Mucosa of rectum (tissue), 2 donors: ENCODE measurements around the gene CCND2.

Experiments
- H3K27ac ChIP-seq, 2 donors: one replicate each; pipeline ENCODE4 v1.7.0; 2013; ENCODE audit warnings: inconsistent platforms in 2 of 2, low read depth in 2 of 2, low read length in 2 of 2
- H3K27me3 ChIP-seq, 2 donors: one replicate each; pipeline ENCODE4 v1.7.0; 2013; ENCODE audit warnings: low read length in 2 of 2; ENCODE audit not compliant: control insufficient read depth in 2 of 2, insufficient read depth in 2 of 2
- H3K36me3 ChIP-seq, 2 donors: one replicate each; pipeline ENCODE4 v1.7.0; 2013; ENCODE audit warnings: low read length in 2 of 2; ENCODE audit not compliant: control insufficient read depth in 2 of 2, insufficient read depth in 2 of 2
- H3K4me1 ChIP-seq, 2 donors: one replicate each; pipeline ENCODE4 v1.7.0; 2013; ENCODE audit warnings: low read length in 2 of 2, mild to moderate bottlenecking in 1 of 2; ENCODE audit not compliant: control insufficient read depth in 2 of 2, insufficient read depth in 2 of 2
- H3K4me3 ChIP-seq, 2 donors: one replicate each; pipeline ENCODE4 v1.7.0; 2013; ENCODE audit warnings: low read length in 2 of 2
- H3K9ac ChIP-seq, 2 donors: one replicate each; pipeline ENCODE4 v1.7.0; 2013; ENCODE audit warnings: low read length in 2 of 2, low read depth in 1 of 2, mild to moderate bottlenecking in 1 of 2
- H3K9me3 ChIP-seq, 2 donors: one replicate each; pipeline ENCODE4 v1.7.0; 2013; ENCODE audit warnings: low read length in 2 of 2; ENCODE audit not compliant: control insufficient read depth in 2 of 2
- donor health status: healthy.
- donor health status: Normal muscosa, but diverticular disease.

Gene CCND2

GRCh38 chr12:4282892-4283511 lies 9.4 kb downstream of the CCND2 start:
- Histone ChIP-seq H3K4me1 (peaks cover 43 to 47% of the 10 kb centered on the region in 2 donors), H3K9ac (no peak overlapping the region), H3K4me3 (no peak overlapping the region), H3K27me3 (no peaks in the 10 kb centered on the region), H3K9me3 (no peaks in the 10 kb centered on the region), H3K36me3 (peaks cover 67 to 85% of the 10 kb centered on the region in 2 donors), H3K27ac (no peak overlapping the region)

GRCh38 chr12:4283512-4284255 lies 10.1 kb downstream of the CCND2 start:
- H3K9ac ChIP-seq = no peak overlapping the region
- peaks cover 72 to 86% of the 10 kb centered on the region in 2 donors for H3K36me3 ChIP-seq
- peaks cover 41 to 45% of the 10 kb centered on the region in 2 donors for H3K4me1 ChIP-seq
- no peaks in the 10 kb centered on the region for H3K9me3 ChIP-seq
- no peaks in the 10 kb centered on the region for H3K27me3 ChIP-seq
- no peak overlapping the region for H3K27ac ChIP-seq
- H3K4me3 ChIP-seq = no peak overlapping the region

GRCh38 chr12:4284306-4284705 lies 10.7 kb downstream of the CCND2 start:
- no peaks in the 10 kb centered on the region for H3K9me3 ChIP-seq
- H3K27ac ChIP-seq = no peak overlapping the region
- H3K9ac ChIP-seq = no peak overlapping the region
- peaks cover 76 to 91% of the 10 kb centered on the region in 2 donors for H3K36me3 ChIP-seq
- H3K4me3 ChIP-seq = no peak overlapping the region
- no peaks in the 10 kb centered on the region for H3K27me3 ChIP-seq
- peaks cover 39 to 44% of the 10 kb centered on the region in 2 donors for H3K4me1 ChIP-seq

- no peak overlapping the region for H3K9ac ChIP-seq
- H3K27me3 ChIP-seq = no peaks in the 10 kb centered on the region
- peaks cover 31 to 36% of the 10 kb centered on the region in 2 donors for H3K4me1 ChIP-seq
- no peak overlapping the region for H3K4me3 ChIP-seq
- H3K36me3 ChIP-seq = peaks cover 77 to 88% of the 10 kb centered on the region in 2 donors
- H3K9me3 ChIP-seq = no peaks in the 10 kb centered on the region
- H3K27ac ChIP-seq = no peak overlapping the region
Observed at GRCh38 chr12:4285070-4285469, 11.5 kb downstream of the CCND2 start.

GRCh38 chr12:4286228-4286627 lies 12.7 kb downstream of the CCND2 start:
- H3K9me3 ChIP-seq = no peaks in the 10 kb centered on the region
- H3K36me3 ChIP-seq = peaks cover 78 to 88% of the 10 kb centered on the region in 2 donors
- no peak overlapping the region for H3K4me3 ChIP-seq
- no peaks in the 10 kb centered on the region for H3K27me3 ChIP-seq
- no peak overlapping the region for H3K27ac ChIP-seq
- no peak overlapping the region for H3K9ac ChIP-seq
- peaks cover 20 to 25% of the 10 kb centered on the region in 2 donors for H3K4me1 ChIP-seq

GRCh38 chr12:4286771-4287317 lies 13.3 kb downstream of the CCND2 start:
- Histone ChIP-seq H3K27me3 (no peaks in the 10 kb centered on the region), H3K4me3 (no peak overlapping the region), H3K27ac (peak overlapping the region in 1 of 2 donors; percentile 32), H3K36me3 (peaks cover 77 to 88% of the 10 kb centered on the region in 2 donors), H3K4me1 (peaks cover 17 to 20% of the 10 kb centered on the region in 2 donors), H3K9ac (no peak overlapping the region), H3K9me3 (no peaks in the 10 kb centered on the region)

GRCh38 chr12:4287325-4288211 lies 14.0 kb downstream of the CCND2 start:
- peak overlapping the region in 1 of 2 donors; percentile 52 for H3K27ac ChIP-seq
- H3K4me1 ChIP-seq = peaks cover 17 to 20% of the 10 kb centered on the region in 2 donors
- H3K4me3 ChIP-seq = no peak overlapping the region
- H3K27me3 ChIP-seq = no peaks in the 10 kb centered on the region
- peaks cover 72 to 86% of the 10 kb centered on the region in 2 donors for H3K36me3 ChIP-seq
- no peaks in the 10 kb centered on the region for H3K9me3 ChIP-seq
- no peak overlapping the region for H3K9ac ChIP-seq

- H3K27ac ChIP-seq = peak overlapping the region in 1 of 2 donors; percentile 56
- peak overlapping the region in 1 of 2 donors; percentile 10 for H3K4me3 ChIP-seq
- H3K36me3 ChIP-seq = peaks cover 71 to 84% of the 10 kb centered on the region in 2 donors
- no peaks in the 10 kb centered on the region for H3K9me3 ChIP-seq
- H3K9ac ChIP-seq = no peak overlapping the region
- peaks cover 17% of the 10 kb centered on the region in 2 donors for H3K4me1 ChIP-seq
- H3K27me3 ChIP-seq = no peaks in the 10 kb centered on the region
Observed at GRCh38 chr12:4288296-4289131, 15.0 kb downstream of the CCND2 start.

- Histone ChIP-seq H3K9me3 (no peaks in the 10 kb centered on the region), H3K36me3 (peaks cover 64 to 81% of the 10 kb centered on the region in 2 donors), H3K4me3 (peak overlapping the region in 1 of 2 donors; percentile 10), H3K9ac (no peak overlapping the region), H3K27ac (peak overlapping the region in 1 of 2 donors; percentile 56), H3K27me3 (no peaks in the 10 kb centered on the region), H3K4me1 (peaks cover 17 to 21% of the 10 kb centered on the region in 2 donors)
Observed at GRCh38 chr12:4289231-4289878, 15.8 kb downstream of the CCND2 start.
